DND-41 (cell line): ENCODE data around the gene MARVELD3.

Experiments used
- EZH2 ChIP-seq: IDR thresholded peaks from 3 replicates; pipeline ENCODE4 v1.6.1; 2012; ENCODE audit warnings: borderline replicate concordance, low read depth, mild to moderate bottlenecking, moderate library complexity, low read length, inconsistent platforms; ENCODE audit not compliant: severe bottlenecking
- TF ChIP-seq, protein P1 (sequence below): IDR thresholded peaks from 2 replicates; pipeline ENCODE4 v1.5.1; 2012; ENCODE audit warnings: borderline replicate concordance, low read length, moderate library complexity, mild to moderate bottlenecking; ENCODE audit not compliant: poor library complexity, severe bottlenecking; ENCODE audit errors: extremely low read depth

- TF ChIP-seq, protein P1, sequence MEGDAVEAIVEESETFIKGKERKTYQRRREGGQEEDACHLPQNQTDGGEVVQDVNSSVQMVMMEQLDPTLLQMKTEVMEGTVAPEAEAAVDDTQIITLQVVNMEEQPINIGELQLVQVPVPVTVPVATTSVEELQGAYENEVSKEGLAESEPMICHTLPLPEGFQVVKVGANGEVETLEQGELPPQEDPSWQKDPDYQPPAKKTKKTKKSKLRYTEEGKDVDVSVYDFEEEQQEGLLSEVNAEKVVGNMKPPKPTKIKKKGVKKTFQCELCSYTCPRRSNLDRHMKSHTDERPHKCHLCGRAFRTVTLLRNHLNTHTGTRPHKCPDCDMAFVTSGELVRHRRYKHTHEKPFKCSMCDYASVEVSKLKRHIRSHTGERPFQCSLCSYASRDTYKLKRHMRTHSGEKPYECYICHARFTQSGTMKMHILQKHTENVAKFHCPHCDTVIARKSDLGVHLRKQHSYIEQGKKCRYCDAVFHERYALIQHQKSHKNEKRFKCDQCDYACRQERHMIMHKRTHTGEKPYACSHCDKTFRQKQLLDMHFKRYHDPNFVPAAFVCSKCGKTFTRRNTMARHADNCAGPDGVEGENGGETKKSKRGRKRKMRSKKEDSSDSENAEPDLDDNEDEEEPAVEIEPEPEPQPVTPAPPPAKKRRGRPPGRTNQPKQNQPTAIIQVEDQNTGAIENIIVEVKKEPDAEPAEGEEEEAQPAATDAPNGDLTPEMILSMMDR = no peak
- TF ChIP-seq EZH2 = no peak
Measured at GRCh38 chr16:71625113-71625850, 702 bp upstream of the MARVELD3 start.
